Rectal smooth muscle tissue (tissue), 1 donor: Measurements from ENCODE around the gene PLCB1.

Source experiments
- H3K27ac ChIP-seq: one replicate; pipeline ENCODE4 v1.7.0; 2013; ENCODE audit warnings: low read depth, low read length, inconsistent platforms
- H3K27me3 ChIP-seq: one replicate; pipeline ENCODE4 v1.7.0; 2013; ENCODE audit warnings: low read length; ENCODE audit not compliant: control insufficient read depth, insufficient read depth
- H3K36me3 ChIP-seq: one replicate; pipeline ENCODE4 v1.7.0; 2013; ENCODE audit warnings: low read length; ENCODE audit not compliant: control insufficient read depth, insufficient read depth
- H3K4me1 ChIP-seq: one replicate; pipeline ENCODE4 v1.7.0; 2013; ENCODE audit warnings: low read length; ENCODE audit not compliant: control insufficient read depth, insufficient read depth
- H3K4me3 ChIP-seq: one replicate; pipeline ENCODE4 v1.7.0; 2013; ENCODE audit warnings: low read length
- H3K9ac ChIP-seq: one replicate; pipeline ENCODE4 v1.7.0; 2013; ENCODE audit warnings: low read length

PLCB1 gene

DNA sequence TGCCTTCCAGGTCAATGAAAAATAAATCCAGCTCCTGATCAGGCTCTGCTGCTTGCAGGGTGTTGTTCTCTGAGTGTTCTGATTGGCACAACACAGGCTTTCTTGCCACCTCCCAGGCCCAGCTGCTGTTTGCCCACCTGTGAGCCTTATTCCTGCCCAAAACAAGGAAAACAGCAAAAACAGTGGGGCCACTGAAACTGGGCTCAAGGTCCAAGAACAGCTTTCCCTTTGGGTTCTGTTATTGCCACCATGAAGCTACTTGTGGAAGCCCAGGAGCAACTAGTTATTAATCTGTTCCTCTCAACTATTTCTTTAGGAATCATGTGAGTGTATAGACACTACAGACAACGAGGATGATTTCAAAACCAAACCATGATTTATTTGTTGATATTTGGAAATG, 159.1 kb downstream of the PLCB1 start:
- Histone ChIP-seq H3K36me3 (no peaks in the 10 kb centered on the region), H3K4me1 (no peaks in the 10 kb centered on the region), H3K27me3 (no peaks in the 10 kb centered on the region), H3K4me3 (no peak overlapping the region), H3K9ac (no peak overlapping the region), H3K27ac (no peak overlapping the region)

GRCh38 chr20:8291873-8292272, 159.8 kb downstream of the PLCB1 start:
- H3K4me1 ChIP-seq, result no peaks in the 10 kb centered on the region
- H3K36me3 ChIP-seq, result no peaks in the 10 kb centered on the region
- no peaks in the 10 kb centered on the region for H3K27me3 ChIP-seq
- H3K27ac ChIP-seq, result no peak overlapping the region
- no peak overlapping the region for H3K4me3 ChIP-seq
- H3K9ac ChIP-seq, result no peak overlapping the region

DNA sequence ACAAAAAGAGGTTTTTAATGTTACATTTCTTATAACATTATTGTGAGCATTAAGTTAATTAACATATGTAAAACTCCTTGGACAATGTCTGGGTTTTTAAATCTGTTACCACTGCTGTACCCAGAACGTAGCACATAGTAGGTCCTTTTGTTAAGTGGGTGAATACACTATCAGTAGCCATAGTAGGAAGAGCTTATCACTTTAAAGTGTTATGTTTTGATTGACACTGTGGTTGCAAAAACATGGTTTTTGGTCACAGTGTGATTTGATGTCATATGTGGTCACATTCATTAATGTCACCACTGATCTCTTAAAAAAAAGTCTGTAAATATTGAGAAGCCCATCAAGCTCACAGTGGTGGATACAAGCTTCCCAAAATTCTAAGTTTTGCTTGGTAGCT, 160.7 kb downstream of the PLCB1 start:
- Histone ChIP-seq H3K9ac (no peak overlapping the region), H3K36me3 (no peaks in the 10 kb centered on the region)

DNA sequence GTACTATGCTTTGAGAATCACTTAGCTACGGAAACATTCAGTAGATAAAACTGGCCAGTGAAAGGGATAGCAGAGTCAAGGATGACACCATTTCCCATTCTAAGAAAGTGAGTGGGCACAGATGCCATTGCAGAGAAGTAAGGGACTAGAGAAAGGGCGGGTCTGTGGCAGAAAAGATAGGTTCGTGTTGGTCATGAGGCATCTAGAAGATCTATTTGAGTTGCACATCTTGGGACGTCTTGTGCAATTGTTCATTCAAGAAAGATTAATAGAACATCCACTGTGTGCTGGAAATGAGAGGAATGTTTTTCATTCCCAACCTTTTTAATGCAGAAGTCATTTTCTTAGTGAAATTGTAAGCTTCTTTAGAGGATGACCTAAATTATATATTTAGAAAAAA, 161.7 kb downstream of the PLCB1 start:
- Histone ChIP-seq H3K27ac (no peak overlapping the region), H3K4me1 (no peaks in the 10 kb centered on the region), H3K4me3 (no peak overlapping the region), H3K9ac (no peak overlapping the region), H3K27me3 (no peaks in the 10 kb centered on the region), H3K36me3 (no peaks in the 10 kb centered on the region)

More for the DNA sequence above, 160.7 kb downstream of the PLCB1 start:
- Histone ChIP-seq H3K4me3 (no peak overlapping the region), H3K27me3 (no peaks in the 10 kb centered on the region), H3K27ac (no peak overlapping the region), H3K4me1 (no peaks in the 10 kb centered on the region)

DNA sequence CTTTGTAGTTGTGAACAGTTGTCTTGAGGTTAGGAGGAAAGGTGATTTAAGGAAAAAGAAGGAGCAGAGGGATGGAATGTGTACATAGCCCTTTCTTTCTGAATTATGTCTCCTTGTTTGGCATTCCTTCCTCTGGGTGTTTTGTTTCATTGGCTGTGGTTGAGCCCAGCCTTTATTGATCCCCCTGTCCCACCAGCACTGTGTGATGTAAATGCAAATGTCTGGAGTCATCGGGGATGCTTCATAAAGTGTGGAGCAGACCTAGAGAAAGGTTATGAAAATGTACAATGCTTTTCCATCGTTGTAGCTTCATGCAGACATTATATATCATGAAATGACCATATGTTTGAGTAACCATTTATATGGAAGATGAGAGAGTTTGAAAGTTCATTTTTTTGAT, 164.5 kb downstream of the PLCB1 start:
- no peak overlapping the region for H3K9ac ChIP-seq
- no peaks in the 10 kb centered on the region for H3K27me3 ChIP-seq
- H3K4me3 ChIP-seq, result no peak overlapping the region
- H3K36me3 ChIP-seq, result no peaks in the 10 kb centered on the region
- no peaks in the 10 kb centered on the region for H3K4me1 ChIP-seq
- no peak overlapping the region for H3K27ac ChIP-seq

GRCh38 chr20:8298426-8299043, 166.5 kb downstream of the PLCB1 start:
- Histone ChIP-seq H3K27ac (no peak overlapping the region), H3K4me3 (no peak overlapping the region), H3K27me3 (no peaks in the 10 kb centered on the region), H3K36me3 (no peaks in the 10 kb centered on the region), H3K4me1 (no peaks in the 10 kb centered on the region), H3K9ac (no peak overlapping the region)

DNA sequence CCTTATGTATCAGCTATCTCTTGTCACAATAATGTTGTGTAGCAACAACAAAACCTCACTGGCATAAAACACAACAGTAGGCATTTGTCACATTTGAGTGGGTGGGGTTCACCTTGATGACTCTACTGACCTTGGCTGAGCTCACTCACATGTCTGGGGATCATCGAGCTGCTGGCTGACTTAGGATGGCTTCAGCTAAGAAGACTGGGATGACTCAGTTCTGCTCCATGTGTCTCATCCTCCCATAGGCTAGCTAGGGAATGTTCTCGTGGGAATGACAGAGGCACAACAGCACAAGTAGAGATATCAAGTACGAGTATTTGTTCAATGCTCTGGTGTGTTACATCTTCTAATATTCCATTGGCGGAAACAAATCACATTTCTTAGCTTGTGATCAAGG, 167.9 kb downstream of the PLCB1 start:
- Histone ChIP-seq H3K4me1 (no peaks in the 10 kb centered on the region), H3K27me3 (no peaks in the 10 kb centered on the region), H3K4me3 (no peak overlapping the region), H3K9ac (no peak overlapping the region), H3K27ac (no peak overlapping the region), H3K36me3 (no peaks in the 10 kb centered on the region)

DNA sequence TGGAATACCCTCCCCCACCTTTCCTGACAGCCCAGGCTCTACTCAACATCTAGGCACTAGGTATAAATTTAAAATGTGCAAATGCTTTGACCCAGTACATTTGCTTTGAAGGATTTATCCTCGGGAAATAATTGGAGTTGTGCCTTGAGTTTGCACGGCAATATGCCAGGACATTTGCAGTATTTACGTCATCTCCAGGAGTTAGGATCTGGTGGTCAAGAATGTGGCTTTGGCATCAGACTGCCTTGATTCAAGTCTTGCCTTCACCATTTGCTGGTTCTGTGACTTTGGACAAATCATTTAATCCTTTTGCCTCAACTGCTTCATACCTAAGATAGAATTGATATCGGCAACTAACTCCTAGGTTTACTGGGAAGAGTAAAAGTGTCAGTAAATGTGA, 169.6 kb downstream of the PLCB1 start:
- no peaks in the 10 kb centered on the region for H3K4me1 ChIP-seq
- no peak overlapping the region for H3K9ac ChIP-seq
- no peak overlapping the region for H3K4me3 ChIP-seq
- H3K27ac ChIP-seq, result no peak overlapping the region
- no peaks in the 10 kb centered on the region for H3K36me3 ChIP-seq
- H3K27me3 ChIP-seq, result no peaks in the 10 kb centered on the region

DNA sequence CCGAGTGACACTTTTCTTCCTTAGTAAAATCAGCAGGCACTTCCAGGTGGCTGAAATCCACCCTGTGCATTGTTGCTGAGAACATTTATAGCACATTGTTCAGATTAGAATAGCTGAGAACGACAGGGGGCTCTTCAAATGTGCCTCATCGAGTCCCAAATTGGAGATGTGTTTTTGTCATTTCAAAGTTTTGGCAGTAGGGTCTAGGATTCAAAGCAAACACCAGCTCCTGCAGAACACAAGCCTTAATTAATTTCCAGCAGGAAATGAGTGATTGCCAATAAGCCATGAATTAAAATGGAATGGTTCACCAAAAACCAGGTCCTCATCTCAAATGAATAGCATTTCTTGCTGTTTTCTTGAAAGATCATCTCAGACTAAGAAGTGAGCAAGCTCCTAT, 171.6 kb downstream of the PLCB1 start:
- H3K4me3 ChIP-seq, result no peak overlapping the region
- no peak overlapping the region for H3K9ac ChIP-seq
- no peak overlapping the region for H3K27ac ChIP-seq
- no peaks in the 10 kb centered on the region for H3K4me1 ChIP-seq
- no peaks in the 10 kb centered on the region for H3K36me3 ChIP-seq
- no peaks in the 10 kb centered on the region for H3K27me3 ChIP-seq

GRCh38 chr20:8304124-8304816, 172.2 kb downstream of the PLCB1 start:
- H3K4me1 ChIP-seq, result no peaks in the 10 kb centered on the region
- H3K27ac ChIP-seq, result no peak overlapping the region
- no peaks in the 10 kb centered on the region for H3K27me3 ChIP-seq
- no peaks in the 10 kb centered on the region for H3K36me3 ChIP-seq
- H3K9ac ChIP-seq, result no peak overlapping the region
- H3K4me3 ChIP-seq, result no peak overlapping the region

- H3K4me3 ChIP-seq, result no peak overlapping the region
- no peaks in the 10 kb centered on the region for H3K27me3 ChIP-seq
- H3K9ac ChIP-seq, result no peak overlapping the region
- H3K4me1 ChIP-seq, result peaks cover 2% of the 10 kb centered on the region
- no peak overlapping the region for H3K27ac ChIP-seq
- H3K36me3 ChIP-seq, result no peaks in the 10 kb centered on the region
Measured at GRCh38 chr20:8305449-8305978, 173.4 kb downstream of the PLCB1 start.

DNA sequence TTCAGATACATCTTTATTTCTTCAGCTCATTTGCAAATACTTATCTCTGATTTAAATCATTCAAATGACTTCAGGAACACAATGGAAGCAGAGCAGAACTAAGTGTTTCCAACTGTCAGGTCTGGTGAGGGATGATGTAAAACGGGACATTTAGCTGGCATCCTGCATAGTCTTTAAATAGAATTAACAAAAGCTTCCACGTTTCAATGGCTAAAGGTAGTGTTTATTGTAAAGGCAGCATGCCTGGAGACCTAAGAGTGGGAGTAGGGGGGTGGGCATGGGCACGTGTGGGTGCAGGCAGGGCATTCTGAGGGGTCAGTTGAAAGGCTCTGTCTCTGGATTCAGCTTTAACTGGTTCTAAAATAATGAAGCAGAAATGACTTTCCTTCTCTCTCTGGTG, 174.9 kb downstream of the PLCB1 start:
- no peaks in the 10 kb centered on the region for H3K27me3 ChIP-seq
- H3K9ac ChIP-seq, result no peak overlapping the region
- no peak overlapping the region for H3K27ac ChIP-seq
- no peak overlapping the region for H3K4me3 ChIP-seq
- no peaks in the 10 kb centered on the region for H3K36me3 ChIP-seq
- H3K4me1 ChIP-seq, result peaks cover 2% of the 10 kb centered on the region

DNA sequence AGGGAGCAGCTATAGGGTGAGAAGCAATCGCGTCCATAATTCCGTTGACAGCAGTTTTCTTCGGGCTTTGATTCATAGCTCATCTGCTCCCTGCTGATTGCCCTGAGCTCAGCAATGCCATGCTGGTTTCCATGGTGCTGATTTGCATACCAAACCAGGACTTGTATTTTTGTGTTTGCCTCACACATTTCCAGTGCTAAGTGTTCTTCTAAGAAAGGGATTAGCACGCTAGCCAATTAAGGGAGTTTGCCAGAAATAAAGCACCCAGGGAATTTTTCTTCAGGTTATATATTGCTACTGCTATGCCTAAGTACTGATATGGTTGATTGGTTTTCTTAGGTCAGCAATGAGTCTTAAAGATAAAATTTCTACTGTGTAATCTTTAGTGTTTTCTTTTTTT, 177.6 kb downstream of the PLCB1 start:
- Histone ChIP-seq H3K9ac (no peak overlapping the region), H3K4me3 (no peak overlapping the region), H3K27ac (no peak overlapping the region), H3K27me3 (no peaks in the 10 kb centered on the region), H3K4me1 (peaks cover 2% of the 10 kb centered on the region), H3K36me3 (no peaks in the 10 kb centered on the region)
